Astrocyte of the spinal cord (primary cell): Measurements from ENCODE around the gene PCCA.

ENCODE experiments used
- DNase-seq: peaks from one replicate; pipeline ENCODE4 v3.0.0; 2011; ENCODE audit warnings: low read depth, low spot score
- H3K4me3 ChIP-seq: 2 replicates; pipeline ENCODE4 v1.5.1; 2011; ENCODE audit warnings: low read depth, mild to moderate bottlenecking, low read length, moderate library complexity
- in situ Hi-C: cut with HindIII; loops from 2 replicates; pipeline ENCODE4 v1.10.0; 2017; ENCODE audit warnings: low sequenced_read_pairs
- TF ChIP-seq, protein P1 (sequence below): IDR thresholded peaks from 2 replicates; pipeline ENCODE4 v1.5.1; 2012; ENCODE audit warnings: low read depth, mild to moderate bottlenecking, low read length, inconsistent platforms

Gene PCCA

DNA sequence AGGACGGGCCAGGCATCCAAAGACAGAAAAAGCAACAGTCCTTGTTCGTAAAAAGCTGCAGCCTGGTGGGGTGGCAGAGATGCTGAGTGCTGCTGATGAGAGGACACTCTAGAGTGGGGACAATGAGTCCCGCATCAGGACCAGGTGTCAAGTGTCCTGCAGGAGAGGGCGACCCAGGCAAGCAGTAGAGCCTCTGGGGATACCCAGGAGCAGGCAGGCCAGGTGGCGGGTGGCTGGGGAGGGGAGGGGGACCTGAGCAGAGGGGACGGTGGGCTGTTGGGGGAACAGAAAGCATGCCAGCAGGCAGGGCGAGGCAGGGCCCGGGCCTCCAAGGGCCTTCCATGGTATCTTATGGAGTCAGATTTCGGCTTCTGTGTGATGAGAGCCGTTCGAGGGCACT, 463.9 kb downstream of the PCCA start:
- TF ChIP-seq, protein P1, sequence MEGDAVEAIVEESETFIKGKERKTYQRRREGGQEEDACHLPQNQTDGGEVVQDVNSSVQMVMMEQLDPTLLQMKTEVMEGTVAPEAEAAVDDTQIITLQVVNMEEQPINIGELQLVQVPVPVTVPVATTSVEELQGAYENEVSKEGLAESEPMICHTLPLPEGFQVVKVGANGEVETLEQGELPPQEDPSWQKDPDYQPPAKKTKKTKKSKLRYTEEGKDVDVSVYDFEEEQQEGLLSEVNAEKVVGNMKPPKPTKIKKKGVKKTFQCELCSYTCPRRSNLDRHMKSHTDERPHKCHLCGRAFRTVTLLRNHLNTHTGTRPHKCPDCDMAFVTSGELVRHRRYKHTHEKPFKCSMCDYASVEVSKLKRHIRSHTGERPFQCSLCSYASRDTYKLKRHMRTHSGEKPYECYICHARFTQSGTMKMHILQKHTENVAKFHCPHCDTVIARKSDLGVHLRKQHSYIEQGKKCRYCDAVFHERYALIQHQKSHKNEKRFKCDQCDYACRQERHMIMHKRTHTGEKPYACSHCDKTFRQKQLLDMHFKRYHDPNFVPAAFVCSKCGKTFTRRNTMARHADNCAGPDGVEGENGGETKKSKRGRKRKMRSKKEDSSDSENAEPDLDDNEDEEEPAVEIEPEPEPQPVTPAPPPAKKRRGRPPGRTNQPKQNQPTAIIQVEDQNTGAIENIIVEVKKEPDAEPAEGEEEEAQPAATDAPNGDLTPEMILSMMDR, result no peak
- no peak for DNase-seq
- H3K4me3 ChIP-seq, result no peak overlapping the region
- in situ Hi-C loops, result no loop called here

DNA sequence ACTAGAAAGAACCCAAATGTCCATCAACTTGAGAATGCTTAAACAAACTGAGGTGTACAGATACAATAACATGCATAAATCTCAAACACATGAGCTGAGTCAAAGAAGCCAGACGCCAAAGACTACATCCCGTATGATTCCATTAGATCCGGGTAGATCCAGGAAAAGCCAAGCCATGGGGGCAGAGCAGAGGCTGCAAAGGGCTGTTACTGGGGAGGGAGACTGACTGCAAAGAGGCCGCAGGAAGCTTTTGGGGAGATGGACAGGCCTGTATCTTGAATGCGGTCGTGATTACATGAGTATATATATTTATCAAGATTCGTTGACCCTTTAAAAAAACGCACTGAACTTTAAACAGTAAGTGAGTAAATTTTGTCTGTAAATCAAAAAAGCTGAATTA, 471.0 kb downstream of the PCCA start:
- in situ Hi-C loops, result no loop called here
- no peak for DNase-seq
- TF ChIP-seq, protein P1, result no peak
- no peak overlapping the region for H3K4me3 ChIP-seq

DNA sequence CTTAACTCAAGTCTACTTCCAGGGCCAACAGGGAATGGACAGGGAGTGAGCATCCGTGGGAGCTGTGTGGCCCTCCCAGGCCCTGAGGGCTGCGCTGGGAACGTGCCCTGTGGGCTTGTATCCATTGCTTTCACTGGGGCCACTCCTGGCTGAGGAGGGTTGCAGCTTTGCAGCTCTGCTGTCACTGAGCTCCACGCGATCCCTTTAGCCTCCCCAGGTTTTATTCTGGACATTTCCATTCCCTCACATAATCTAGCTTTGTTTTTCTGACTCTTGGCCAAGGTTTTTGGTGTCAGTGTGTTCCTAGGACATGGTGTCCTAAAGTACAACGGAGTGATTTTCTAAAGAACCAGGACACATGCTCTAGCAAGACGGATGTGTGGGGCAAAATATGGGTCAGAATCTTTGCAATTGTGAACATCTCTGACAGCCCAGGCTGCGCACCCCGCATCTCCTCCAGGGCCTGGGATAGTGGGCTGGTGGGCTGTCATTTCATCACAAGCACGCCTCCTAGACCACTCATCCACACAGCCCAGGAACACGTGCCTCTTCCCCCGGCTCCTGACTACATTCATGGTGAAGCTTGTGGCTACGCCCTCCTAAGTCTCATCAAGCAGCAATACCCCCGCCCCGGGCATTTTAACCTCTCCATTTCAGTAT, 471.7 kb downstream of the PCCA start:
- TF ChIP-seq, protein P1, result no peak
- in situ Hi-C loops, result no loop called here

DNA sequence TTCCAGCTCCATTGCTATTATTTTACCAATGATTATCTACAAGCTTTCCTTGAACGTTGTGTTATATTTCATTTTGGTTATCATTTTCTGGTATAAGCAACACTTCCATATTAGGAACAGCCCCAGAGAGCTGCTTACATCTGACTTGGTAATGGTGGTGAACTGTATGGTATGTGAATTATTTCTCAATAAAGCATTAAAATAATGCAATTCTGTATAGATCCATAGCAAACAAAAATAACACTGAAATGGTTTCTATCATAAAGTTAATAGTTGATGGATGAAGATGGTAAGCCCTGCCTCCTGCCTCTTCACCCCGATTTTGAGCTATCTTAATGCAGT, 472.2 kb downstream of the PCCA start:
- TF ChIP-seq, protein P1, result no peak
- DNase-seq, result no peak
- in situ Hi-C loops, result no loop called here

More for the DNA sequence above, 471.7 kb downstream of the PCCA start:
- no peak for DNase-seq
- no peak overlapping the region for H3K4me3 ChIP-seq

DNA sequence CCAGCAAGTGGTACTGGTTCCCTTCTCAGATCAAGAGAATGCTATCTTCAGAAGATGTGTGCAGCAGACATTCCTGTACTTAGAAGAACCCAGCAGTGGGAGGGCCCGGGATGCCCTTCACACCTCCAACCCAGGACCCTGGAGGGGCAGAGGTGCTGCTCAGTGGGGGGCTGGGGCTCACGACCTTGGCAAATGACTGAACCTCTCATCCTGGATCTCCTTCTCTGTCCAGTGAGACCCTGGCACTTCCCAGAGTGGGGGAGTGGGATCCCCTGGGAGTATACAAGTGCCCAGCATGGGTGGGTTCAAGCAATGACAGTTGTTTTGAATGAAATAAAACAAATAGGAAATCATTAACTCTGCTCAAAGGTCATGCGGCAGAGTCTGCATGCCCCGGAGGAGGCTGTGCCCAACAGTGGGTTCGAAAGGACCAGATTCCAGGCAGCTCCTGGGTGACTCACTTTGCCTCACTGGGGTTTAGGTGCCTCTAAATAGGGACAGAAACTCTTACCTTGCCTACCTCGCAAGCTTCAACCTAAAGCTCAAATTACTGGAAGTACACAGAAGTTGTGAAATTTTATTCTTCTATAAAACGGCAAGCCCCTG, 472.8 kb downstream of the PCCA start:
- H3K4me3 ChIP-seq, result no peak overlapping the region
- in situ Hi-C loops, result no loop called here
- TF ChIP-seq, protein P1, result no peak
- DNase-seq, result no peak

More for the DNA sequence above, 472.2 kb downstream of the PCCA start:
- no peak overlapping the region for H3K4me3 ChIP-seq

DNA sequence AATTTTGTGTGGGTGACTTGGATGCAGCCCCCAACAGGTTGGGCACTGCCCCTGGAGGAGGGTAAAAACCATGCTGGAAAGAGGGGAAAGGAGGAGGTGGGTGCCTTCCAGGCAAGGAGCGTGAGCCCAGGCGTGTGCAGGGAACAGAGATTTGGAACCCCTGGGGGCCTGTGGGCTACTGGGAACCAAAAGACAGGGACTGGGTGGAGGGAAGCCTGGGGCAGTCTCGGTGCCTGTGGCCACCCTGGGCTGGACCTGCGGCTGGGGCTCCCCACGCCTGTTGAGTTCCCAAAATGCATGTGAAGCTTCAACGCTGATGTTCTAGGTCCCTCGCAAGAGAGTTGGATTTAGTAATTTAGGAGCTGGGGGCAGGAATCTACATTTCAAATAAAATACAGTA, 474.9 kb downstream of the PCCA start:
- DNase-seq, result no peak
- in situ Hi-C loops, result no loop called here
- TF ChIP-seq, protein P1, result no peak
- no peak overlapping the region for H3K4me3 ChIP-seq
